Naive thymus-derived CD4-positive, alpha-beta T cell (primary cell): Measurements from ENCODE around the gene SAXO2. TPM values are rescaled to one million over a fixed set of nuclear protein-coding genes. Genes with fewer than 3 reads are reported as not detected.
A peak's percentile ranks its signal among the peaks of the same experiment; 100 is the strongest.
"Not testable (repeated sequence)": the region's sequence is repeated elsewhere in the genome, so short reads cannot be mapped to it uniquely, and the experiment has no call there.

Experiments used
- ATAC-seq: fragments of 150-1000 bp; cut with Tn5 transposase; 2 replicates; pipeline ENCODE4 v1.10.0; 2021; ENCODE audit warnings: mild to moderate bottlenecking, moderate library complexity
- CTCF ChIA-PET: fragments of 350-600 bp; sonication (Branson Sonifier 250); formaldehyde crosslinking; loops from one replicate; lab custom pipeline; 2021; ENCODE audit warnings: antibody characterized with exemption; lab: Charles Lee
- POLR2A ChIA-PET: fragments of 350-600 bp; sonication (Branson Sonifier 250); formaldehyde crosslinking; loops from one replicate; lab custom pipeline; 2021; ENCODE audit warnings: antibody characterized with exemption, inconsistent platforms; lab: Charles Lee
- DNase-seq, 9 donors: peaks; one replicate each; pipeline versions ENCODE4 v3.0.0 to v3.0.0-alpha.2; 2020 to 2022; ENCODE audit warnings: mixed read lengths in 1 of 9
- H3K27ac ChIP-seq: one replicate; pipeline ENCODE4 v1.7.0; 2013; ENCODE audit warnings: mild to moderate bottlenecking, low read depth, low read length, moderate library complexity
- H3K27me3 ChIP-seq, 2 donors: one replicate each; pipeline ENCODE4 v1.7.0; 2013; ENCODE audit warnings: low read length in 2 of 2, mild to moderate bottlenecking in 2 of 2, moderate library complexity in 2 of 2; ENCODE audit not compliant: control insufficient read depth in 2 of 2, insufficient read depth in 2 of 2
- H3K36me3 ChIP-seq, 3 experiments: 1 replicate in 2 of 3; 2 replicates in 1 of 3; pipeline ENCODE4 v1.7.0; 2013; ENCODE audit warnings: low read length in 3 of 3, mild to moderate bottlenecking in 3 of 3, moderate library complexity in 1 of 3; ENCODE audit not compliant: insufficient read depth in 3 of 3, control insufficient read depth in 2 of 3
- H3K4me1 ChIP-seq, 2 donors: one replicate each; pipeline ENCODE4 v1.7.0; 2013; ENCODE audit warnings: low read length in 2 of 2, mild to moderate bottlenecking in 2 of 2, moderate library complexity in 1 of 2; ENCODE audit not compliant: control insufficient read depth in 2 of 2, insufficient read depth in 2 of 2
- H3K4me3 ChIP-seq: 2 replicates; pipeline ENCODE4 v1.7.0; 2013; ENCODE audit warnings: mild to moderate bottlenecking, low read length
- H3K9me3 ChIP-seq, 3 experiments: 1 replicate in 2 of 3; 2 replicates in 1 of 3; pipeline ENCODE4 v1.7.0; 2013; ENCODE audit warnings: low read length in 3 of 3; ENCODE audit not compliant: control insufficient read depth in 2 of 3
- H3K27ac Mint-ChIP-seq, 9 donors: one replicate each; pipeline ENCODE4 v1.8.0; 2020 to 2022; ENCODE audit warnings: mixed read lengths in 9 of 9, mild to moderate bottlenecking in 8 of 9, moderate library complexity in 5 of 9, inconsistent platforms in 2 of 9
- H3K27me3 Mint-ChIP-seq, 5 donors: one replicate each; pipeline ENCODE4 v1.8.0; 2021 to 2022; ENCODE audit warnings: mixed read lengths in 5 of 5, mild to moderate bottlenecking in 1 of 5
- H3K36me3 Mint-ChIP-seq, 5 donors: one replicate each; pipeline ENCODE4 v1.8.0; 2020 to 2022; ENCODE audit warnings: mixed read lengths in 5 of 5, mild to moderate bottlenecking in 3 of 5, inconsistent platforms in 1 of 5
- H3K4me1 Mint-ChIP-seq, 7 donors: one replicate each; pipeline ENCODE4 v1.8.0; 2020 to 2022; ENCODE audit warnings: mixed read lengths in 7 of 7, mild to moderate bottlenecking in 3 of 7, inconsistent platforms in 1 of 7
- H3K4me3 Mint-ChIP-seq, 10 donors: one replicate each; pipeline ENCODE4 v1.8.0; 2020 to 2022; ENCODE audit warnings: mild to moderate bottlenecking in 10 of 10, mixed read lengths in 10 of 10, moderate library complexity in 6 of 10, inconsistent platforms in 2 of 10
- H3K9me3 Mint-ChIP-seq, 11 donors: one replicate each; pipeline ENCODE4 v1.8.0; 2020 to 2022; ENCODE audit warnings: mixed read lengths in 11 of 11, mild to moderate bottlenecking in 4 of 11, inconsistent platforms in 1 of 11, moderate library complexity in 1 of 11
- intact Hi-C, 2 donors: fragments of 100-400 bp; cut with micrococcal nuclease; formaldehyde crosslinking; loops; one replicate each; pipeline ENCODE4 v1.15.1; 2023
- polyA plus RNA-seq, 2 donors: library from polyadenylated mRNA; unstranded; fragments of 300-500 nt; fragmentation: Illumina TruSeq; gene quantifications; one replicate each; pipeline ENCODE4 v1.2.3, GENCODE V29; 2021
- total RNA-seq, 6 experiments: library from RNA in 5 of 6; stranded (reverse) in 5 of 6; gene quantifications; 1 replicate in 5 of 6; 2 replicates in 1 of 6; pipeline ENCODE4 v1.2.3 and lab custom pipeline; 2021 to 2026

SAXO2 gene
- total and polyA plus RNA-seq, 7 experiments from 2014 or later, result 0.25 to 6.4 (median 1.6) TPM; not detected in 2

- H3K4me3 Mint-ChIP-seq, H3K27ac ChIP-seq, H3K4me1 Mint-ChIP-seq, H3K27me3 Mint-ChIP-seq, POLR2A ChIA-PET, ATAC-seq, H3K27ac Mint-ChIP-seq, H3K4me1 ChIP-seq, DNase-seq, H3K27me3 ChIP-seq, H3K36me3 Mint-ChIP-seq, H3K36me3 ChIP-seq, CTCF ChIA-PET, H3K4me3 ChIP-seq, H3K9me3 Mint-ChIP-seq, H3K9me3 ChIP-seq, intact Hi-C loops: not testable (repeated sequence)
Measured at GRCh38 chr15:82329039-82329438, 66.4 kb downstream of the SAXO2 start.

- DNase-seq, H3K9me3 ChIP-seq, H3K4me1 ChIP-seq, H3K4me1 Mint-ChIP-seq, H3K27me3 ChIP-seq, H3K27ac ChIP-seq, H3K36me3 ChIP-seq, POLR2A ChIA-PET, H3K9me3 Mint-ChIP-seq, H3K4me3 ChIP-seq, H3K36me3 Mint-ChIP-seq, ATAC-seq, H3K27ac Mint-ChIP-seq, intact Hi-C loops, CTCF ChIA-PET, H3K27me3 Mint-ChIP-seq, H3K4me3 Mint-ChIP-seq: not testable (repeated sequence)
Measured at GRCh38 chr15:82330921-82331320, 68.3 kb downstream of the SAXO2 start.

DNA sequence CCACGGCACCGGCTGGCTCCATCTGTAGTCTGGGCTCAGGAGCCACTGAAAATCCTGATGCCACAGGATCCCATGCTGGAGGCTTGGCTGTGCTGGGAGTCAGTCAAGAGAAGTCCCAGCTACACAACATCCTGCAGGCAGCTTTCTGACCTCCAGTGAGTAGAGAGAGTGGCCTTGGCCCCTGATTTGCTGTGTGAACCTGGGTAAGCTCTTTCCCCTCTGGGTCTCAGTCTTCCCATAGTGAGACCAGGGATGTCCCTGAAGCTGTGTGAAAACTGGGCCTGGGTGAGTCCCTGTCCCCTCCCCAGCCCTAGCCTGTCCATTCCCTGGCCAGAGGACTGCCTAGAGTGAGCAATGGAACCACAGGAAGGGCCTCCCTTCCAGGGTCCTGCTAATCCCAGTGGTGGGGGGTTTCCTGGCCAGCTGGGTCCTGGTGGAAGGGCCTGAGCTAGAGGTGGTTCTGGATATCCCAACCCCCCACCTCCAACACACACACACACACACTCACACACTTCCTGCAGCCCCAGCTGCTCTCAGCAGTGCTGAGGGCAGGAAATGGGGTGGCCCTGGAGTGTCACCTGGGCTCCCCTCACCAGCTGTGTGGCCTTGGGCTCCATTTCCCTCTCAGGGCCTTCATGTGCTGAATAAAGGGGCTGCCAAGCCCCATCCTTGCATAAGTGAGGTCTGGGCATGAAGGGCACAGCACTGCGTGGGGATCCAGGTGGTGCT, 69.1 kb downstream of the SAXO2 start:
- intact Hi-C loops, H3K4me1 ChIP-seq: not testable (repeated sequence)
- DNase-seq, result peak in 5 of 9 donors; percentile 22 to 50 (median 37)

GRCh38 chr15:82332711-82333602, 70.3 kb downstream of the SAXO2 start:
- H3K36me3 ChIP-seq, H3K36me3 Mint-ChIP-seq, H3K9me3 Mint-ChIP-seq, H3K27ac ChIP-seq, ATAC-seq, CTCF ChIA-PET, intact Hi-C loops, H3K4me1 ChIP-seq, POLR2A ChIA-PET, H3K9me3 ChIP-seq, H3K27me3 ChIP-seq, H3K4me3 ChIP-seq, DNase-seq, H3K4me1 Mint-ChIP-seq, H3K27me3 Mint-ChIP-seq: not testable (repeated sequence)
- H3K27ac Mint-ChIP-seq, result peak overlapping the region in 1 of 9 donors; percentile 59
- H3K4me3 Mint-ChIP-seq, result peak overlapping the region in 2 of 10 donors; percentile 19 to 33

More for the DNA sequence above, 69.1 kb downstream of the SAXO2 start:
- H3K9me3 Mint-ChIP-seq, H3K36me3 Mint-ChIP-seq, H3K9me3 ChIP-seq, H3K27me3 Mint-ChIP-seq, H3K36me3 ChIP-seq, H3K27me3 ChIP-seq, CTCF ChIA-PET, H3K4me3 ChIP-seq, H3K27ac ChIP-seq, H3K4me1 Mint-ChIP-seq, H3K27ac Mint-ChIP-seq, POLR2A ChIA-PET, H3K4me3 Mint-ChIP-seq: not testable (repeated sequence)
- ATAC-seq, result peak; percentile 64

GRCh38 chr15:82333603-82334553, 71.3 kb downstream of the SAXO2 start:
- H3K4me3 ChIP-seq, H3K4me1 ChIP-seq, H3K36me3 ChIP-seq, H3K27me3 Mint-ChIP-seq, H3K27ac Mint-ChIP-seq, POLR2A ChIA-PET, CTCF ChIA-PET, H3K4me1 Mint-ChIP-seq, intact Hi-C loops, H3K4me3 Mint-ChIP-seq, H3K9me3 ChIP-seq, DNase-seq, H3K36me3 Mint-ChIP-seq, H3K27me3 ChIP-seq, H3K27ac ChIP-seq, ATAC-seq, H3K9me3 Mint-ChIP-seq: not testable (repeated sequence)
